GM21381 (cell line): ENCODE results near the gene RERE.

Source experiments
- ATAC-seq: cut with Tn5 transposase; IDR thresholded peaks from one replicate; pipeline ENCODE4 v1.9.1; 2021; ENCODE audit warnings: mild to moderate bottlenecking, moderate library complexity; ENCODE audit not compliant: unreplicated experiment

Gene RERE

DNA sequence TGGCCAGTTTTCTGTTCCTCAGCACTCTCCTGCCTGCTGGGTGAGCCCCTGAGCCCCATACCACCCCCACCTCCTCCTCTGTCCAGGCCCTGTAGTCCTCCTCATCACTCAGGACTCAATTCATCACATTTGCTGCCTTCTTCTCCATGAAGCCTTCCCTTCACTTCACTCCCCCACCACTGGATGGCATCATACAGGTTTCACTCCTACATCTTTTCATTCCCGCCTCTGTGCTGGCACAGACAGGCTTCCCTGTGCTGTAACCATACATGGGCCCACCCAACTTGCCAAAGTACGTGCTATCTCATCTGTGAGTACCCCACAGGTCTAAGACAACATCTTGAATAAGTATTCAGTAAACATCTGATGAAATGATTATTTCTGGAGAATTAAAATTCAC lies 442.6 kb downstream of the RERE start:
- no peak for ATAC-seq

DNA sequence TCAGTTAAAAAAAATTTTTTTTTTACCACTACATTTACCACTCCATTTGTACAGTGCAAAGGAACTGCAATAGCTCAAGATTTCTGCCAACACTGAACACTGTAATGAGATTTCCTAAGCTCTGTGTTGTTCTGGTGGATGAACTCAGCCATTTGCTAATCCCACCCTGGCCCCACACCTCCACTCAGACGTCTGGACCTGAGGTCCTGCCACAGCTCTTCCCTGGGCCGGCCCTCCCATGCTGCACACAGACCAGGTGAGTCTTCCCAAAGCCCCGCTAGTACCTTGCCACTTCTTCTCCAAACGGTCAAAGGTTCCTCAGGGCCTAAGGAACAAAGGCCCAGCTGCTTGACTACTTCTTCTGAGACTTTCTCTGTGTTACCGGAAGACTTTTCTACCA lies 443.1 kb downstream of the RERE start:
- ATAC-seq: no peak

DNA sequence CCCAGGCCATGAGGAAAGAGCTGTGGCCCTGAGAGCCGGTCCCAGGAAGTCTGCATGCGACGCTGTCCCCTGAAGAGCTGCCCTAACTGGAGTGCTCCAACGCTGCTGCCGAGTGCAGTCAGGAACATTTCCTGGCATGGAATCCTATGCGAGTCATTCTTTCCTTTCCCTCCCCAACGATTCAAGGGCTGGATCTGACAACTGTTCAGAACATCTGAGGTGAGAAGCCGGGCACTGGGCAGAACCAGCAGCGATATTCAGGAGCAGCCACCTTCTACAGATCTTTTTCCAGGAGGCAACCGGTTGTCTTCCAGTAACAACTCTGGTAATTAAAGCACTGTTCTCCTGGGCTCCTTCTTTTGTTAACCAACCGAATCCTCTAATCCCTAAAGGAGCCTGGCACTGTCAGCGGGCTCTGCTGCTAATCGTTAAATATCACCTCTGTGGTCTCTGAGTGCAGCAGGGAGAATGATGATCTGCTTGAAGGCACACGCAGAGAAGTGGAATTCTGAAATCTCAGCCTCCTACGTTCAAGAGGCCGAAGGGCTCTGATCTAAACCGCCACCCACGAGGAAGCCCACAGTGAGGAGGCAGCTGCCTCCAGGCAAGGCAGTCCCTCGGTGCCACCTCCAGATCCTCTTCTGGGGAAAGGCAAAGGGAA lies 443.7 kb downstream of the RERE start:
- ATAC-seq: no peak

DNA sequence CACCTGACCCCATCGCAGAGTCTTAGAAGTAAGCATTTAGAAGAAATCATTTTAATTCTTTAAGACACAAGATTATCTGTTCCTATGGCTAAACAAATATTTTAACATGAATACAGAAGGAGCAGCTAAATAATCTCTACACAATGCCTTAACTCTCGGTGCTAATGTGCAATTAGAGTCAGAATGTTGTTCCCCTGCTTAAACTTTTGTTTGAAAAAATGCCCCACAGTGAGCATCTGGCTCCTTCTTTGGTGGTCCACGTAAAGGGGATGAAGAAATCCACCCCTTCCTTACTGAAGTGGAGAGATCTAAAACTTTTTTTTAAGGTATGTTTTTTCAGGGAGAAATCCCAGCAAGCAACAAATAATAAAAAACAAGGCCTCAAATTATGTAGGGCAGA lies 444.3 kb downstream of the RERE start:
- no peak for ATAC-seq

DNA sequence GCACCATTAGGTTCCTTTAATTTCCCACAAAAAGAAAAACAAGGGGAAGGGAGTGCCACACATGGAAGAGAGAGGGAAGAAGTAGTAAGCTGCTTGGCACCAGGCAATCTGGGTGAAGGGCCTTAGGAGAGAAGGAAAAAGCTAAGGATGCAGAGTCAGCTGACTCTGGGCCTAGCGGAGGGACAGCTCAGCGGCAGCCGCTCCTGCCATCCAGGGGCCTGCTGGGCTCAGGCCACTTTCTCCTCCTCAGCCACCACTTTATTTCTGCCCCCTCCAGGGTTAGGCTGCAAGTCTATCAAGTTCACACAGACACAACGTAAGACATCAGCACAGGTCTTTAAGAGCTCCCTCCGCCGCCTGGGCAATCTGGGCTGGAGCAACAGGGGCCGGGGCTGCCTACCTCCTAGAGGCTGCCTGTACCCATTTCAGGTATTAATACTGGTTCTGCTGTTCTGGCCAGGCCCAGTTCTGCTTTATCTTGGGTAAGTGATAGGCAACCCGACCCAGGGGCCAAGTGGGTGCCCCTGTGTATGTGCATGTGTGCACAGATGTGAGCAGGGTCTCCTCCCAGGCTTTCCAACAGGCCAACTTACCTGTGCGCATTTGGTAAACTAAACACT lies 446.0 kb downstream of the RERE start:
- ATAC-seq: no peak

DNA sequence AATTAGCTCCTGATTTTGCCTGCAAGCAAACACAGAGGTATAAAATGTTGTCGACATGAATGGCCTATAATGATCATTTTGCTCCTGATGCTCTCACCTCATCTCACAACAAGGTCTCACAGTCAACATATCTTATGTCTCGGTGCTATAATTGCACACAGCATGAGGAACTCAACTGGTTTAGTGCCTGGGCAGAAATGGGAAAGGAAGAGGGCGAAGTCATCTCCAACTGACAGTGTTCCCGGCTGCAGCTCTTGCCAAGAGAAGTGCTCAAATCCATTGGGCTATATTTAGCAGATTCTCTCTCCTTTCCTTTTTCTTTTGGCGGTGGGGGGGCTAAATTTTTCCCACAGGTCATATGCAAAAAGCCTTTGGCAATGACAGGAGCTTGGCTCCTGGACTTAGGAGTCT lies 446.5 kb downstream of the RERE start:
- ATAC-seq: no peak

DNA sequence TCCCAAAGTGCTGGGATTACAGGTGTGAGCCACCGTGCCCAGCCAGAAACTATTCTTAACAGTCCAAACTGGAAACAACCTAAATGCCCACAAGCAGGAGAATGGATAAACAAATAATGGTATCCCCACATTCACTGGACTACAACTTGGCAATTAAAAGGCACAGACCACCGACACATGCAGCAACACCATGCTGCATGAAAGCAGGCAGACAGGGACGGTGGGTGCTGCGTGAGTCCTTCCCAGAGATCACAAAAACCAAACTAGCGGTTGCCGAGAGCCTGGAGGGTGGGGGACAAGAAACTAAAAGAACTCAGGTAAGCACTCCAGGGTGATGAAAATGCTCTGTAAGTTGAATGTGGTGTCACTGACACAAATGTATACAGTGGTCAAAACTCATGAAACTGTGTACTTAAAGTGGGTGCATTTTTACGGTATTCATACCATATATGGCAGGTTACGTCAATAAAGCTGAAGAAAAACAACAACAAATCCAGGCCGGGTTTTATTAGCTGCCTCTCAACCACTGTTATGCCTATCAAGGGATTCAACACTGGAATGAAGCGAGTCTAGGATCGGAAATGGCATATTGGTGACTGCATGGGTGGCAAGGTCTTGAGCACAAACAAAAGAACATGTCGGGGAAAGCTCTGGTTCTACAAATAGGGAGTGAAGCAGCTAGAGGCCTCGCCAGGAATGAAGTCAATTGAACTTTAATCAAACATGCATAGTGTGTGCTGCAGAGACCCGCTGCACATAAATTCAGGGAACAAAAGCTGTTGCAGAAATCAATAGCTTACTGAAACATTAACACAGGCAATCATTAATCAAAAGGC lies 447.2 kb downstream of the RERE start:
- ATAC-seq: no peak

DNA sequence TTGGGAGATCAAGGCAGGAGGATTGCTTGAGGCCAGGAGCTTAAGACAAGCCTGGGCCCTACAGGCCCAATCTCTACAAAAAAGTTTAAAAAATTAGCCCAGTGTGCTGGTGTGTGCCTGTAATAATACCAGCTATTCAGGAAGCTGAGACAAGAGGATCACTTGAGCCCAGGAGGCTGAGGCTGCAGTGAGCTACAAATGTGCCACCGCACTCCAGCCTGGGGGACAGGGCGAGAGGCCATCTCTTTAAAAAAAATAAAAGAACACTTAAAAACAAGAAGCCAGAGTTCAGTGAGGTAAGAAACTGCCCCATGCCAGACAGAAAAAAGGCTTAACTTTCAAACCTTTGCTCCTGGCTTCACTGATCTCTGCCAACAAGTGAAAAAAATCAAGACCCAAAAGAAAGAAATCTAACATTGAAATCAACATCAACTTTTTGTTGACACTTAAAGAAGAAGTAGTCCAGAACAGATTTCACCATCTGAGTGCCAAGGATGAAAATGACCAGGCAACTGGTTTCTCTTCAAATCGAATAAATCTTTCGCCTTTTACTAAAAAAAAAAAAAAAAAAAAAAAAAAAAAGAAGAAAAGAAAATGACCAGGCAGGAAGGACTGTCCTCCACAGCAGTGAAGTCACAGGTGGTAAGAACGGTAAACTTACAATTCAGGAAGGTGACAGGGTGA lies 448.3 kb downstream of the RERE start:
- ATAC-seq: no peak

DNA sequence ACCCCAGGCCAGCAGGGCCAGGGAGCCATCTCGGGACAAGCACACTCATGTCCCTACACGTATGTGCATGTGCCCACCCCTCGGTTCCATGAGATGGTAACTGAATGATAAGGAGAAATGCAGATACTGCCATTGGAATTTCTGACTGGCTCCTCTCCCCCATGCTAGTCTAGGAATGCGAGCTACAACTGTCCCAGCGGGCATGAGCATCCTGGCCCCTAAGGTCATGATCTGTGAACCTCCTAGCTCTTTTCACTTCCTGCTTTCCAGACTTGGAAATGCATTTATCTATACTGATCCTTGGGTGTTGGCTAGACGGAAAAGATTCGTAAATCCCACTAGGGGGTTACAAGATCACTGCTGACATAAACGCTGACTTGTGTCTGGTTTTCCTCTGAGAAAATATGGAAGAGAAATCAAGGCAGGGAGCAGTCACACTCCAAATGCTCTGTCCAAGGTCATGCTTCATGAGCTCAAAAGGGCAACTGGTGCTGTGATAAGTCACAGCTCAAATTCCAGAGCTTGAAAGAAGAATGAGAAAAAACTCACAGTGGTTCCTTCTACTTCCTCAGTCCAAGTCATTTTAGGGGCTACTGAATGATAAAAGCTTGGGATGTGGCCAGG lies 449.8 kb downstream of the RERE start:
- ATAC-seq: no peak

DNA sequence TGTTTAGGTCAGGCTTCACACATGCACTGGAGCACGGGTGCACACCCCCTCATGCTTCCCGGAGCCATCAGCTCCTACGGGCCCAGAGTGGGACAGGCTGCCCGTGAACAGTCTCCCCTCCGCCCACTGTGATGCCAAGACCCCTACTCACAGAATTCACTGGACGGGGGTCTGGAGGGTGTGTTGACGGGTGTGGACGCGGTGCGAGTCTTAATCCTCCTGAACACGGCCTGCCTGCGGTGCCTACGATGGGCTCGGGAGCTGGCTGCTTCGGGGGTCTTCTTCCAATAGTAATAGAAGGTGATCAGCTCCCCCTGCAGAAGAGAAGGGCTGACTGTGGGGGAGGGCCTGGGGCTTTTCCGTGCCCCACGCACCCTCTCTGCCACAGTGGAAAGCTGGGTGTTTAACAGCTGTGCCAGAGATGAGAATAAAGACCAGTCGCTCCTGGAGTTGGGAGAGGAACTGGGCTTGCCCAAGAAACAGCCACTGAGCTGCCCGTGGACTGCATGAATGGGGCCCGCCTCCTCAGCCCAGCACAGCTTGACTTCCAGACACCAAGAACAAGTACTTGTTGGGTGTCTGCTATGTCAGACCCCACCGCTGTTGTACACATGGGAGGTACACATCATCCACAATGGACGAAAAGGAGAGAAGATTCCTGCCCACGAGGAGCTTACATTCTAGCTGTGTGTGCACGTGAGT lies 451.6 kb downstream of the RERE start:
- no peak for ATAC-seq

DNA sequence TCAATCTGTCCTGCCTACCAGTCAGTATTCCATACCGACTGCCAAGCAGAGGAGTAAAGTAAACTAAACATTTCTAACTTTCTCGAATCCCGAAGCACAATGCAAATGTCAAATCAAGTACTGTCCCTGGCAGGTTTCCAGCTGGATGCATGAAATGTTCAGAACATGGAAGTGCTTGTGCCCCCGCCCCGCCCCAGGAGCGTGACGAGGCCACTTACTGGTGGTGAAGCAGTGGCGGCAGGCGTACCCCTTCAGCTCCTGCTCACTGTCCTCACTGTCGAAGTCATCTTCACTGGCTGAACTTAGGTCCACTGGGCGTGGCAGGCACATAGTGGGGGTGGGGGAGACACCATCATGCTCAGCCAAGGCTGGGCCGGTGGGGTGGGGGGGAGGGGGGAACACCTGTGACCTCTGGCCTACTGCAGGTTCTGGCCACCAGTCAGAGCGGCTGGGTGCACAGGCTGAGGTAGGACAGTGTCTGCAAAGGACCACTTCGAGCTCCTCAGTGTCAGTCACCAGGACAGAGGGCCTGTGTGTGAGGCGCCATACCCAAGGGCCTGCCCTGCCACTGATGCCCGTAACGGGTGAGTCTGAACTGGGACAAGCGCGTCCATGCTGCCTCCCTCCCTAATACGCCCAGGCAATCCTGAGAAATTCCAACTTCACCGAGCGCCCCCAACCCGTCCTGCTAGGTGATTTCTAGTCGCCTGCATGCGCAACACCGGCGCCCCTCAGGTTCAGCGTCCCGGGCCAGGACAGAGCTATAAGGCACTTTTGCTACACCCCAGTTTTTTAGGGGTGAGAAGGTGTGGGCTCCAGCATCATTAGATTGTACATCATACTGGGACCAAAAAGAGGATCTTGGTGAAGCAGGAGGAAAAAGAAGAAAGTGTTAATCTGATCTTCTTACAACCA lies 452.7 kb downstream of the RERE start:
- ATAC-seq: no peak

DNA sequence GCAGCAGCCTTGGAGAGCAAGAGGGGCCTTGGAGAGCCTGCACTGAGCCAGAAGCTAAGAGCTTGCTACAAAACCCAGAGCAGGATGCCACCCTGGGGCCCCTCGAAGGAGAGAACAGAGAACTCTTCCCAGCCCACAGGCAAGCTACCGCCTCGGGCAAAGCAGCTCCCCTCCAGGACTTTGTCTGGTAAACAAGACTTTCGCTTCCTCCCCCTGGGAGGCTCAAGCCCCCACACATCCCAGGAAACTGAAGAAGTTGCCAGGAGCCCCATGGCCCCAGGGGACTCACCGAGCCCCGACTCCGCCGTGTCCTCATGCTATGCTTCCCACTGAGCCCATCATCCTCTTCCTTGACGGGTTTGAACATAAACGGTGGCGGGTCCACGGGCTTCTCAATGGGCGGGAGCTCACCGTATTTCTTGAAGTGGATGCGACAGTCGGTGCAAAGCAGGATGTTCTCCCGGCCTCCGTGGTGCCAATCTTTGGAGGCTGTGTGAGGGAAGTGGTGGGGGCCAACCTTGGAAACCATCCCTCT lies 453.6 kb downstream of the RERE start:
- ATAC-seq: no peak

DNA sequence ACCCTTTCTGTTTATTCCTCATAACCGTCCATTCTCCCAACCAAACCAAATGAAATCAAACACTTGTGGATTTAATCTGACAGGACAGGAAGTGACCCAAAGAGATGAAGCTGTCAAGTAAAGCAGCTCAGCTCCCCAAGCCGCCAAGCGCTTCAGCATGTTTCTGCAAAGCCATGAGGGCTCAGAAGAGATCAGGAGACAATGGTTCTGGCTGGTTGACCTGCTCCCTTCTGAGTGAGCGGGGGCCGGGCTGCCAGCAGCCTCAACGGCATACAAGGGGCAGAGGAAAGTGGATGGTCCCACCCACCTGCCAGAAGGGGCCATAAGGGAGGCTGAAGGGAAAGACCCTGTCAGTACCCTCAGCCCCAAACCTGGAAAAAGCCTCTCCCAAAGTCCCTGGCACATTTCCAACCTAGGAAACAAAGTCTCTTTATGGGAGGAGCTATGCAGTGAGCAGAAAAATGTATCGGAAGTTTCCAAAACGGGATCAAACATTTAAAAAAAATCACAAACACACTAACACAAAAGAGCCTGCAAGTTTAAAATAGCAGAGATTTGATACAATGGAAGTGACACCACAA lies 454.2 kb downstream of the RERE start:
- ATAC-seq: no peak

DNA sequence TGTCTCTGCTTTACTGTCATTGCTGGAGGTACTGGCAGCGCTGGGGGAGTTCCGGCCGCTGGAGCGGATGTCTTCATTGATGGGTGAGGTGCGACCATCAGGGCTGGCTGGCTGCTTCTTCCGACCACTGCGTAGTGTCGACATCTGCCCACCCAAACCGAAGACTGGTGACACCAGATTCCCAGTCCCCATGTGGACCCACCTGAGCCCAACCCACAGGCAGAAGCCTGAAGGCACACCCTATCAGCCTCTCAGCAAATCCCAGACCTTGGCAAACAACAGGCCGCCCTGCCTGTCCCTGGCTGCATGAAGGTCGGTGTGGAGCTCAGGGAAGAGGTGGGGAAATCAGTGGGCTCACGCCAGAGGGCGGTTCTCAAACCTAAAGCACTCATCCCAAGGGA lies 454.7 kb downstream of the RERE start:
- ATAC-seq: no peak

DNA sequence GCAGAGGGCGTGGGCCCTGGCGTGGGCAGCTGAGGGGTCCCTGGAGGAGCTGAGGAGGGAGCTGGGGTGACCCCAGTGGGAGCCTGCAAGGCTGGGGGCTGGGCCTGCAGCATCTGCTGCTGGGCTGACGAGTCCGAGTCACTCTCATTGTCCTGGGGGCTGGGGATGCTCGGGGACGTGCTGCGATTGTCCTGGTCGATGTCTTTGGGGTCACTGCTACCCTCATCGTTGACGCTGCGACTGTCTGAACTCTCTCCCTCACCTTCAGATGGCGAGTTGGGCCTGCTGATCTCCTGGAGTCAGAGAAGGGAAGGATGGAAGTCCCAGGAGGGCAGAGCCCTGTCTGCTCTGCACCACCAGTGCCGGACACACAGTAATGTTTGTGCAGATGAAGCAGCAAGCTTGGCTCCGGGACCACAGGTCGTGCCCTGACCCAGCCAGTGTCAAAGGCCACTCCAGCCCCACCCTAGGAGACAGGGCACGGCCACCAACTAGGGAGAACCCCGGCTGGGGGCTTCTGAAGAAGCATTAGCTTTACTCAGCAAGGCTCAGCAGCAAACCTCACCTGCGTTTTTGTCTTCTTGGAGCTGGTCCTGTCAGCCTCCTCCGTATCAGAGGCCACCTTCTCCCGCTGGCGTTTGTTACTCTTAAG lies 456.1 kb downstream of the RERE start:
- ATAC-seq: no peak

DNA sequence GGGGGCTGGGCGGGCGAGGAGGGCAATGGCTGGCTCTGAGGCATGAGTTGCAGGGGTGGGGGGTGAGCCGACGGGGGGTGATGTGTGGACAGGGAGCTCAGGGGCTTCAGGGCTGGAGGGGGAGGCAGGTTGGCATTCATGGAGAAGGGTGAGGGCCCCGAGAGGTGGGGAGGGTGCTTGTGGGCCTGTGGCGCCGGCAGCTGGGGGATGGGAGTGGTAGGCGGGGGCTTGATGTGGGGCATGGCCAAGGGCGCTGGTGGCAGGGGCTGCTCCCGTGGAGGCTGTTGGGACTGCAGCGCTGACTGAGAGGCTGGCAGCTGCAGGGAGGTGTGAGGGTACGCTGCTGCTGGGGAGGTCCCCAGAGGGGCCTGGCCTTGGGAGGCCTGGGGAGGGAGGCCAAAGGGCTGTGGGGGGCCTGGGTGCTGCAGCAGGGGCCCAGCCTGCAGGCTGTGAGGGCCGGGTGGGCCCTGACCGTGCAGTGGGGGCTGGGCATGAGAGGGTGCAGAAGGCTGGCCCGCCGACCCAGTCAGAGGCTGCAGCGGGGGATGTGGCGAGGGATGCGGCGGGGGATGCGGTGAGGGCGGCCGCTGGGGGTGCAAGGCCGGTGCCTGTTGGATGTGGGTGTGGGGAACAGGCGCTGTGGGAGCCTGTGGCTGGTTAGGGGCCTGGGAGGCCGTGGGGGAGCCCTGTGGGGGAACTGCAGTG lies 456.8 kb downstream of the RERE start:
- ATAC-seq: no peak

DNA sequence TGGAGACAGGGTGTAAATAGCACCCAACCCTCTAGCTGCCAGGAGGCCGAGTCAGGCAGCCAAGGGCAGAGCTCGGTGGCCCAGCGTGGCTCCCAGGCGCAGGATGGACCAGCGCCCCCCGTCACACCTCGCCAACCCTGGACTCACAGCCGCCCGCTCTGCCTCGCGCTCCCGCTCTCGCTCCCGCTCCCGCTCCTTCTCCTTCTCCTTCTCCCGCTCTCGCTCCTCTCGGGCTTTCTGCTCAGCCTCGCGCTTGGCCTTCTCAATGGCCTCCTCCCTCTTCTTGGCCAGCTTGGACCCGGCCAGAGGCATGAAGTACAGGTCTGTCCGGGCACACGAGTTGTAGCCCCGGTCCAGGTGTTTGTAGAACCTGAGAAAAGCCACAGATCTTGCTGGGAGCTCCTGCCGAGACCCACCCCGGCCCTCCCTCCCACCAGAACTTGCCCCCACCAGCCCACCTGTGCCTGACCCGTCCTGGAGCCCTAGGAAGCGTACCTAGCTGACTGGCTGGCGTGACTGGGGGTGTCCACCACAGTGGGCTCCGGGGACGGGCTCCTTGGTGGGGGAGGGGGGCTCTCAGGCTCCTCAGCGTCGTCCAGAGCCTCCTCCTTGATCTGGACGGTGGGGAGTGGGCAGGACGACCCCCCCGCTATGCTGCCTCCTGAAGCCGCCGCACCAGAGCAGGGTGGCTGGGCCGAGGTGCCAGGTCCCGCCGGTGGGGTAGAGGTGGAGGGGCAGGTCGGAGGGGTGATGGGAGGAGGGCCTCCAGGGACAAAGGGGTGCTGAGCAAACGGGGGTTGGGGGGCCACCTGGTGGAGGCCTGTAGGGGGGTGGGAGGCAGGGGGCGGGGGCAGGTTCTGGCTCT lies 457.6 kb downstream of the RERE start:
- no peak for ATAC-seq
